H1 (cell line): ENCODE results near the gene ADAMTSL2. TPM values are rescaled to one million over a fixed set of nuclear protein-coding genes. Genes with fewer than 3 reads are reported as not detected.

Experiments used
- CTCF ChIA-PET: fragments of 300-600 bp; sonication (Branson Sonifier 250); formaldehyde crosslinking; loops from one replicate; lab custom pipeline; 2021; ENCODE audit not compliant: partially characterized antibody; lab: Charles Lee
- POLR2A ChIA-PET: fragments of 300-600 bp; sonication (Branson Sonifier 250); formaldehyde crosslinking; loops from one replicate; lab custom pipeline; 2021; ENCODE audit warnings: inconsistent platforms; ENCODE audit not compliant: partially characterized antibody; lab: Charles Lee
- DNase-seq, 2 experiments: peaks; one replicate each; pipeline versions ENCODE4 v3.0.0 to v3.0.0-alpha.2; 2010 to 2022; ENCODE audit warnings: low spot score in 2 of 2, low read depth in 1 of 2, mixed read lengths in 1 of 2
- FAIRE-seq: peaks from 2 replicates; lab custom pipeline; 2011; peaks lifted over from hg19 to GRCh38; lab: Jason Lieb, UNC
- H2AFZ ChIP-seq: 2 replicates; pipeline ENCODE4 v1.8.1; 2012; ENCODE audit warnings: low read length, inconsistent platforms
- H2AK5ac ChIP-seq: 2 replicates; pipeline ENCODE4 v1.6.1; 2013; ENCODE audit warnings: low read depth, low read length
- H2BK120ac ChIP-seq: replicated peaks from 2 replicates; pipeline ENCODE3; 2013; ENCODE audit warnings: low read depth, low read length, inconsistent platforms
- H2BK12ac ChIP-seq: 2 replicates; pipeline ENCODE4 v1.6.1; 2013; ENCODE audit warnings: low read depth, low read length
- H2BK15ac ChIP-seq: 2 replicates; pipeline ENCODE4 v1.6.1; 2013; ENCODE audit warnings: low read length
- H2BK20ac ChIP-seq: 2 replicates; pipeline ENCODE4 v1.6.1; 2013; ENCODE audit warnings: low read length
- H2BK5ac ChIP-seq: 2 replicates; pipeline ENCODE4 v1.6.1; 2013; ENCODE audit warnings: low read depth, low read length
- H3K14ac ChIP-seq: 2 replicates; pipeline ENCODE4 v1.6.1; 2013; ENCODE audit warnings: inconsistent platforms; ENCODE audit not compliant: insufficient read length
- H3K18ac ChIP-seq: 2 replicates; pipeline ENCODE4 v1.6.1; 2013; ENCODE audit warnings: low read length; ENCODE audit errors: extremely low read depth
- H3K23ac ChIP-seq: 2 replicates; pipeline ENCODE4 v1.6.1; 2013; ENCODE audit warnings: inconsistent platforms; ENCODE audit not compliant: insufficient read length
- H3K23me2 ChIP-seq: 2 replicates; pipeline ENCODE4 v1.6.1; 2013; ENCODE audit warnings: low read depth, low read length
- H3K27ac ChIP-seq: 2 replicates; pipeline ENCODE4 v1.6.1; 2011; ENCODE audit warnings: low read depth, low read length, inconsistent platforms
- H3K27me3 ChIP-seq, 4 experiments: replicated peaks in 1 of 4; 1 replicate in 1 of 4; 2 replicates in 3 of 4; pipeline versions ENCODE4 v1.6.1 to v1.8.1; 2011 to 2013; ENCODE audit warnings: low read length in 3 of 4, mild to moderate bottlenecking in 3 of 4, inconsistent platforms in 2 of 4, mixed read lengths in 2 of 4, moderate library complexity in 1 of 4; ENCODE audit not compliant: control insufficient read depth in 3 of 4, insufficient read depth in 3 of 4; ENCODE audit errors: extremely low read depth in 1 of 4
- H3K36me3 ChIP-seq, 4 experiments: 2 replicates each; pipeline versions ENCODE4 v1.6.1 to v1.8.1; 2011 to 2013; ENCODE audit warnings: mild to moderate bottlenecking in 4 of 4, low read length in 3 of 4, moderate library complexity in 2 of 4, control low read depth in 1 of 4, inconsistent platforms in 1 of 4; ENCODE audit not compliant: insufficient read depth in 4 of 4, control insufficient read depth in 2 of 4
- H3K4ac ChIP-seq: replicated peaks from 2 replicates; pipeline ENCODE3; 2013; ENCODE audit warnings: low read length, low read depth, mixed read lengths, inconsistent platforms; ENCODE audit not compliant: insufficient read length
- H3K4me1 ChIP-seq, 4 experiments: replicated peaks in 1 of 4; 1 replicate in 1 of 4; 2 replicates in 3 of 4; pipeline versions ENCODE4 v1.6.1 to v1.8.1; 2011 to 2013; ENCODE audit warnings: low read length in 3 of 4, inconsistent platforms in 2 of 4, mixed read lengths in 1 of 4; ENCODE audit not compliant: insufficient read depth in 4 of 4, control insufficient read depth in 3 of 4
- H3K4me2 ChIP-seq, 2 experiments: 2 replicates each; pipeline versions ENCODE4 v1.6.1 to v1.8.1; 2011 to 2013; ENCODE audit warnings: low read depth in 2 of 2, low read length in 2 of 2, control low read depth in 1 of 2, inconsistent platforms in 1 of 2, mild to moderate bottlenecking in 1 of 2; ENCODE audit not compliant: insufficient read depth in 1 of 2
- H3K4me3 ChIP-seq, 4 experiments: fragments of 200-600, 300-600 bp in 1 of 4; sonication (generic), shearing (Covaris generic), sonication (Bioruptor Twin) in 1 of 4; 2 replicates each; pipeline versions ENCODE4 v1.5.1 to v1.8.1; 2011 to 2016; ENCODE audit warnings: low read length in 4 of 4, low read depth in 3 of 4, control low read depth in 2 of 4, inconsistent platforms in 2 of 4, mild to moderate bottlenecking in 2 of 4, mixed read lengths in 1 of 4, moderate library complexity in 1 of 4; ENCODE audit not compliant: insufficient read depth in 2 of 4; ENCODE audit errors: extremely low read depth in 1 of 4
- H3K56ac ChIP-seq: replicated peaks from 2 replicates; pipeline ENCODE3; 2013; ENCODE audit warnings: low read depth, mild to moderate bottlenecking, mixed read lengths, low read length, inconsistent platforms; ENCODE audit not compliant: insufficient read length
- H3K79me1 ChIP-seq: 2 replicates; pipeline ENCODE4 v1.6.1; 2013; ENCODE audit warnings: low read depth, low read length, control low read depth
- H3K79me2 ChIP-seq, 2 experiments: 2 replicates each; pipeline versions ENCODE4 v1.6.1 to v1.8.1; 2012 to 2013; ENCODE audit warnings: low read length in 2 of 2, mild to moderate bottlenecking in 2 of 2, inconsistent platforms in 1 of 2; ENCODE audit not compliant: insufficient read depth in 2 of 2, control insufficient read depth in 1 of 2
- H3K9ac ChIP-seq, 4 experiments: replicated peaks in 1 of 4; 1 replicate in 1 of 4; 2 replicates in 3 of 4; pipeline versions ENCODE4 v1.6.1 to v1.8.1; 2011 to 2013; ENCODE audit warnings: low read depth in 3 of 4, low read length in 3 of 4, control low read depth in 2 of 4, mild to moderate bottlenecking in 2 of 4, moderate library complexity in 2 of 4, inconsistent platforms in 1 of 4; ENCODE audit errors: extremely low read depth in 1 of 4
- H3K9me3 ChIP-seq, 2 experiments: 2 replicates each; pipeline versions ENCODE4 v1.6.1 to v1.8.1; 2012 to 2013; ENCODE audit warnings: mild to moderate bottlenecking in 2 of 2, moderate library complexity in 2 of 2, control low read depth in 1 of 2, inconsistent platforms in 1 of 2, low read depth in 1 of 2, low read length in 1 of 2, mixed read lengths in 1 of 2; ENCODE audit not compliant: insufficient read depth in 2 of 2
- H4K20me1 ChIP-seq, 2 experiments: replicated peaks in 1 of 2; 2 replicates each; pipeline versions ENCODE3 to v1.8.1; 2011 to 2013; ENCODE audit warnings: inconsistent platforms in 2 of 2, low read length in 2 of 2, mild to moderate bottlenecking in 1 of 2; ENCODE audit not compliant: insufficient read depth in 2 of 2, control insufficient read depth in 1 of 2
- H4K5ac ChIP-seq: 2 replicates; pipeline ENCODE4 v1.6.1; 2013; ENCODE audit warnings: low read length, low read depth, mixed read lengths, inconsistent platforms; ENCODE audit not compliant: insufficient read length
- H4K8ac ChIP-seq: 2 replicates; pipeline ENCODE4 v1.8.0; 2013; ENCODE audit warnings: mild to moderate bottlenecking, moderate library complexity, low read length, inconsistent platforms; ENCODE audit not compliant: insufficient read depth; ENCODE audit errors: extremely low read depth
- H4K91ac ChIP-seq: replicated peaks from 2 replicates; pipeline ENCODE3; 2013; ENCODE audit warnings: low read length, mixed read lengths, inconsistent platforms; ENCODE audit not compliant: insufficient read length
- ASH2L ChIP-seq: fragments of 200-600, 300-600 bp; sonication (generic); IDR thresholded peaks from one replicate; pipeline ENCODE4 v1.7.1; 2017; ENCODE audit warnings: low read length
- JUND ChIP-seq: IDR thresholded peaks from 2 replicates; pipeline ENCODE4 v1.6.1; 2011; ENCODE audit warnings: mild to moderate bottlenecking, improper control_type of control experiment, low read length
- MAFK ChIP-seq: IDR thresholded peaks from 2 replicates; pipeline ENCODE4 v1.6.1; 2012; ENCODE audit warnings: low read depth, mild to moderate bottlenecking, improper control_type of control experiment, low read length
- RBBP5 ChIP-seq: IDR thresholded peaks from 2 replicates; pipeline ENCODE4 v1.7.1; 2012; ENCODE audit warnings: low read depth, mild to moderate bottlenecking, inconsistent platforms, low read length, moderate library complexity, borderline replicate concordance
- SAP30 ChIP-seq: fragments of 300-600 bp; sonication (generic); IDR thresholded peaks from 2 replicates; pipeline ENCODE4 v1.7.1; 2012; ENCODE audit warnings: low read length, moderate library complexity, mild to moderate bottlenecking, inconsistent platforms; ENCODE audit not compliant: insufficient read depth, insufficient replicate concordance
- WGBS, 2 experiments: shearing (Covaris generic) in 1 of 2; methylation state at CpG; one replicate each; pipeline versions ENCODE4 v1.1.6 to v1.1.7; 2013 to 2015; ENCODE audit warnings: low lambda C conversion rate in 2 of 2, mixed read lengths in 2 of 2, inconsistent platforms in 1 of 2, low coverage in 1 of 2, missing lambda C conversion rate in 1 of 2; ENCODE audit not compliant: insufficient replicate concordance in 2 of 2, insufficient coverage in 1 of 2, insufficient read length in 1 of 2; ENCODE audit errors: extremely low coverage in 1 of 2, missing lambda C conversion rate in 1 of 2; 5-methylcytosine and 5-hydroxymethylcytosine counted together
- polyA plus RNA-seq, 7 experiments: library from polyadenylated mRNA; depleted of rRNA in 3 of 7; stranded (reverse) in 5 of 7; unstranded in 2 of 7; fragments of >200 nt in 5 of 7; fragments of 200-250 nt in 2 of 7; gene quantifications; 1 replicate in 5 of 7; 2 replicates in 1 of 7; 4 replicates in 1 of 7; pipeline versions ENCODE4 v1.2.1 to v1.2.3, GENCODE V29; 2011 to 2013; ENCODE audit warnings: missing spikeins in 2 of 7, mixed read lengths in 2 of 7
- total RNA-seq: library from RNA; stranded (reverse); fragmentation: NEBNext Ultra II Directional; extraction: Animal tissue kit (Norgen Biotek cat#: 25700); gene quantifications from 2 replicates; pipeline ENCODE4 v1.2.1, GENCODE V29; 2021

Gene ADAMTSL2
- total and polyA plus RNA-seq, 2 of the 8 experiments (the other 6 are each of a cell fraction or from before 2014, with no cell fraction given): 0.74 to 0.76 TPM

DNA sequence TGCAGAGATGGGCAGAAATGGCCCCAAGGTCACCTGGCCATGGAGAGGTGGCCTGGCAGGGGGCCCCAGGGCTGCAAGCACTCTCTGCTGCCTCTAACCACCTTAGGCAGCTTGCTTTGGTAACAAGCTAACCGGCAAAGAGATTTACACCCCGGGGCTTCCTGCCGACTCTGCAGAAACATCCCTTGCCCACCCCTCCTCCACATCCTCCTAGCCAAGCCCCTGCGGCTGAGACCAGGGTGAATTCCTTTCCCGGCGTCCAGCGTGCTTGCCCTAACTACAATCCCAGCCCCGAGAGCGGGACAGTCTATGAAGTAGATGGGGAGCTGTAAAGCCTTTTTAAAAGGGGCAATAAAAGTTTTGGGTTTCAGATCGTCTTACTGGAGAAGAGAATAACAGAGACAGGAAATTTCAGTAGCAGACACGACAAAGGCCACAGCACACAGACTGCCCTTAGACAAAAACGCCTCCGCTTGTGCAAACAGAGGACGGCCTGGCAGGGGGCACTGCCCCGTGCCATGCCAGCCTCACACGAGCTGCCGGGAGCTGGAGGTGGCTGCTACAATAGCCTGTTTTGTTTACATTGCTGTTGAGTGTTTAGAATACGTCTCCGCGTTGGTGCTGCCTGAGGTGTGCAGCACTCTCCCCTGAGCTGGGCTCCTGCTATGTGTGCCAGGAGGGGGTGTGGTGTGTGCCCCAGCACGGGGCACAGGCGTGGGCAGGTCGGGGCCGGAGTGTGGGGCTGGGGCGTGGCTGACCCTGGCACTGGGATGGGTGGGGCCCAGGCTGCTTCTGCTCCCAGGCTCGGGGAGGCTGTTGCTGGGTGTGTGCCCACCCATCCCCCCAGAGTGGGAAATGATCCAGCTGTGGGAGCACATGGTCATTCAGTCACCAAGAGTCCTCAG, 25.1 kb upstream of the ADAMTSL2 start:
- H3K23me2 ChIP-seq: peaks cover 10% of the 10 kb centered on the region
- peaks cover 0 to 18% (median 14%) of the 10 kb centered on the region in 4 experiments; a peak in 6 of 7 replicates for H3K4me1 ChIP-seq
- H2BK15ac ChIP-seq: peak overlapping the region; percentile 20; the same call in 1 of the 2 replicates
- peaks cover 0 to 2% (median 0%) of the 10 kb centered on the region in 4 experiments; a peak in 2 of 7 replicates for H3K27me3 ChIP-seq
- peak overlapping the region; percentile 51 to 59 for H3K4me2 ChIP-seq
- H3K18ac ChIP-seq: no peak overlapping the region; the same call in 1 of the 2 replicates
- peak overlapping the region; percentile 62 for H4K91ac ChIP-seq
- H3K56ac ChIP-seq: no peak overlapping the region
- no peak overlapping the region for H2BK120ac ChIP-seq
- H3K4ac ChIP-seq: no peak overlapping the region
- ChIA-PET CTCF (interaction anchor here (0.6 to 1.9 kb wide), 15 partner anchors 8 to 621 kb away, joined by 3 to 10 read pairs (median 4); no protein-coding TSS in a partner anchor), POLR2A (no interaction called here)
- H3K14ac ChIP-seq: no peak overlapping the region
- H3K9ac ChIP-seq: no peak overlapping the region
- H2AK5ac ChIP-seq: no peak overlapping the region
- H4K20me1 ChIP-seq: peaks cover 0 to 7% of the 10 kb centered on the region in 2 experiments
- H3K79me1 ChIP-seq: no peaks in the 10 kb centered on the region
- H3K23ac ChIP-seq: no peak overlapping the region
- no peak overlapping the region; the same call in 1 of the 2 replicates for H2BK20ac ChIP-seq
- no peak overlapping the region for H3K27ac ChIP-seq
- no peak for TF ChIP-seq SAP30
- TF ChIP-seq RBBP5: peak; percentile 57; the same call in 1 of the 2 replicates
- no peak for TF ChIP-seq JUND
- TF ChIP-seq ASH2L: peak; percentile 50
- TF ChIP-seq MAFK: peak; percentile 74; the same call in 1 of the 2 replicates
- TF ChIP-seq, all 59 proteins: peak for 3
- FAIRE-seq (no peak), DNase-seq (no peak)
- H3K4me3 ChIP-seq: peak overlapping the region in 1 of 4 experiments; percentile 37; a peak in 2 of 8 replicates
- no peaks in the 10 kb centered on the region; a peak in 1 of 8 replicates for H3K36me3 ChIP-seq
- H2BK5ac ChIP-seq: 0 out of 2 replicates have a peak overlapping the region, but pooled peaks have one; percentile 56
- no peak overlapping the region for H2AFZ ChIP-seq
- H3K9me3 ChIP-seq: peaks cover 0 to 3% of the 10 kb centered on the region in 2 experiments; a peak in 1 of 4 replicates
- no peak overlapping the region for H4K5ac ChIP-seq
- no peak overlapping the region for H4K8ac ChIP-seq
- no peaks in the 10 kb centered on the region for H3K79me2 ChIP-seq
- whole genome bisulfite sequencing, 2 experiments: 29% methylated on average over 21 of the region's 26 CpGs; no CpG with 5 or more reads in 1 of the 2 experiments
- H2BK12ac ChIP-seq: peak overlapping the region; percentile 75; the same call in 1 of the 2 replicates
